ENCODE data around the gene DLL1.

The DLL1 gene

GRCh38 chr6:170277893-170278742, 12.8 kb downstream of the DLL1 start:
- TF ChIP-seq CTCF (IDR thresholded peaks at IDR 0.05; ENCODE audit: low read depth, low read length), result no peak
- H3K4me3 ChIP-seq (replicated peaks in 1 of 2; ENCODE audit: low read depth in 2 of 2, low read length in 2 of 2), result no peak overlapping the region
- no peak for DNase-seq (ENCODE audit: low read depth in 2 of 2)

- TF ChIP-seq CTCF (IDR thresholded peaks at IDR 0.05; ENCODE audit: low read depth, low read length), result no peak
- H3K4me3 ChIP-seq (replicated peaks in 1 of 2; ENCODE audit: low read depth in 2 of 2, low read length in 2 of 2), result no peak overlapping the region
- peak; percentile 63 to 83 for DNase-seq (ENCODE audit: low read depth in 2 of 2)
These were observed 14.4 kb downstream of the DLL1 start for GRCh38 chr6:170276369-170277057.

- DNase-seq (ENCODE audit: low read depth in 2 of 2), result no peak
- no peak overlapping the region for H3K4me3 ChIP-seq (replicated peaks in 1 of 2; ENCODE audit: low read depth in 2 of 2, low read length in 2 of 2)
- TF ChIP-seq CTCF (IDR thresholded peaks at IDR 0.05; ENCODE audit: low read depth, low read length), result no peak
These were observed 15.9 kb downstream of the DLL1 start for GRCh38 chr6:170274713-170275560.

- no peak for TF ChIP-seq CTCF (IDR thresholded peaks at IDR 0.05; ENCODE audit: low read depth, low read length)
- H3K4me3 ChIP-seq (replicated peaks in 1 of 2; ENCODE audit: low read depth in 2 of 2, low read length in 2 of 2), result no peak overlapping the region
- DNase-seq (ENCODE audit: low read depth in 2 of 2), result no peak
These were observed 17.2 kb downstream of the DLL1 start for GRCh38 chr6:170273681-170274080.

- H3K4me3 ChIP-seq (replicated peaks in 1 of 2; ENCODE audit: low read depth in 2 of 2, low read length in 2 of 2), result no peak overlapping the region
- no peak for TF ChIP-seq CTCF (IDR thresholded peaks at IDR 0.05; ENCODE audit: low read depth, low read length)
- no peak for DNase-seq (ENCODE audit: low read depth in 2 of 2)
These were observed 17.7 kb downstream of the DLL1 start for GRCh38 chr6:170273191-170273590.

- H3K4me3 ChIP-seq (replicated peaks in 1 of 2; ENCODE audit: low read depth in 2 of 2, low read length in 2 of 2), result no peak overlapping the region
These were observed 18.4 kb downstream of the DLL1 start for GRCh38 chr6:170272341-170273065.

More at GRCh38 chr6:170272341-170273065, 18.4 kb downstream of the DLL1 start:
- DNase-seq (ENCODE audit: low read depth in 2 of 2), result no peak
- no peak for TF ChIP-seq CTCF (IDR thresholded peaks at IDR 0.05; ENCODE audit: low read depth, low read length)
